Subcutaneous adipose tissue (tissue), 4 donors: ENCODE measurements around the gene TAS2R9. TPM values are rescaled to one million over a fixed set of nuclear protein-coding genes. Genes with fewer than 3 reads are reported as not detected.

Experiments used
- CTCF ChIP-seq: fragments of 450-650 bp; IDR thresholded peaks from one replicate; pipeline ENCODE4 v1.5.1; 2016; ENCODE audit warnings: low read depth, mild to moderate bottlenecking, control low read depth, antibody characterized with exemption, moderate library complexity
- small RNA-seq: library from RNA; depleted of rRNA; stranded (forward); fragments of <200 nt; gene quantifications from one replicate; pipeline ENCODE3, GENCODE V24; 2016
- total RNA-seq, 4 donors: library from RNA; depleted of rRNA; stranded (reverse); fragments of >200 nt; gene quantifications; one replicate each; pipeline ENCODE4 v1.1.0, GENCODE V29; 2016

The TAS2R9 gene
- total RNA-seq, 4 donors from 2014 or later, result not detected

- TF ChIP-seq CTCF, result no peak
These were observed 8.2 kb downstream of the TAS2R9 start for GRCh38 chr12:10801741-10802140.

- TF ChIP-seq CTCF, result no peak
These were observed 15.7 kb downstream of the TAS2R9 start for GRCh38 chr12:10794222-10794621.

GRCh38 chr12:10783252-10783651, 26.7 kb downstream of the TAS2R9 start:
- no peak for TF ChIP-seq CTCF

GRCh38 chr12:10779103-10779502, 30.9 kb downstream of the TAS2R9 start:
- no peak for TF ChIP-seq CTCF

- no peak for TF ChIP-seq CTCF
These were observed 38.7 kb downstream of the TAS2R9 start for GRCh38 chr12:10771132-10771733.

- no peak for TF ChIP-seq CTCF
These were observed 50.3 kb downstream of the TAS2R9 start for GRCh38 chr12:10759657-10760056.

Small RNA genes within 50 kb of the gene (small RNA-seq; reads per million reads assigned to genes)
- not detected for gene PRR4

Other genes with a start within 250 kb of the TAS2R9 start
- 10 to 100 TPM; 11.7 to 24.7 (median 14.4) TPM for gene MAGOHB, start 196.6 kb downstream of the TAS2R9 start, total RNA-seq
- under 1 TPM in 2 of 4 donors, not detected in 2; 0.22 to 0.34 TPM for gene STYK1, start 136.1 kb downstream of the TAS2R9 start, total RNA-seq
- 100 to 1,000 TPM; 230 to 374 (median 244) TPM for gene YBX3, start 86.8 kb downstream of the TAS2R9 start, total RNA-seq
- gene TAS2R7, start 7.5 kb downstream of the TAS2R9 start, total RNA-seq, result not detected
- gene TAS2R8, start 2.9 kb downstream of the TAS2R9 start, total RNA-seq, result not detected
- gene TAS2R10, start 16.2 kb upstream of the TAS2R9 start, total RNA-seq, result 1 to 10 TPM in 3 of 4 donors, not detected in 1; 1.1 to 2.4 (median 2.3) TPM
- 1 to 10 TPM in 3 of 4 donors, not detected in 1; 2.4 to 6.5 (median 3.8) TPM for gene PRR4, start 39.3 kb upstream of the TAS2R9 start, total RNA-seq
- 10 to 100 TPM; 17.5 to 39.8 (median 34.3) TPM for gene PRH1, start 74.1 kb upstream of the TAS2R9 start, total RNA-seq
- gene TAS2R13, start 99.4 kb upstream of the TAS2R9 start, total RNA-seq, result 1 to 10 TPM; 1.8 to 5.5 (median 3.9) TPM
- gene PRH2, start 119.1 kb upstream of the TAS2R9 start, total RNA-seq, result not detected
- 1 to 10 TPM; 4.1 to 5.8 (median 4.1) TPM for gene TAS2R14, start 129.1 kb upstream of the TAS2R9 start, total RNA-seq
- gene TAS2R50, start 176.7 kb upstream of the TAS2R9 start, total RNA-seq, result 1 to 10 TPM; 3.4 to 4.6 (median 3.9) TPM
- 1 to 10 TPM; 3.0 to 6.2 (median 5.0) TPM for gene TAS2R20, start 188.1 kb upstream of the TAS2R9 start, total RNA-seq
- 1 to 10 TPM; 5.7 to 8.8 (median 6.2) TPM for gene TAS2R19, start 212.5 kb upstream of the TAS2R9 start, total RNA-seq
- gene TAS2R31, start 221.2 kb upstream of the TAS2R9 start, total RNA-seq, result 1 to 10 TPM; 3.4 to 7.6 (median 6.0) TPM